ENCODE data around the gene ACOXL.

Gene ACOXL

GRCh38 chr2:111017909-111018308 is 285.5 kb downstream of the ACOXL start:
- H3K27ac ChIP-seq (ENCODE audit: low read length) = no peak overlapping the region
- H3K27me3 ChIP-seq (ENCODE audit: control insufficient read depth, insufficient read depth, low read length) = no peaks in the 10 kb centered on the region
- no peaks in the 10 kb centered on the region for H3K9me3 ChIP-seq (ENCODE audit: control insufficient read depth, insufficient read depth, low read length)
- no peak for DNase-seq (ENCODE audit: low read depth, low spot score)
- no peaks in the 10 kb centered on the region for H3K36me3 ChIP-seq (ENCODE audit: control insufficient read depth, insufficient read depth, low read length)
- no peak overlapping the region for H3K4me3 ChIP-seq (ENCODE audit: low read length)
- H3K4me1 ChIP-seq (ENCODE audit: control insufficient read depth, insufficient read depth, low read length) = no peaks in the 10 kb centered on the region
- no CpG with 5 or more reads among the region's 7 CpGs for WGBS (ENCODE audit: insufficient coverage, insufficient read length)

GRCh38 chr2:111019381-111019780 is 287.0 kb downstream of the ACOXL start:
- H3K27ac ChIP-seq (ENCODE audit: low read length) = no peak overlapping the region
- no peak overlapping the region for H3K4me3 ChIP-seq (ENCODE audit: low read length)
- H3K9me3 ChIP-seq (ENCODE audit: control insufficient read depth, insufficient read depth, low read length) = no peaks in the 10 kb centered on the region
- no peaks in the 10 kb centered on the region for H3K4me1 ChIP-seq (ENCODE audit: control insufficient read depth, insufficient read depth, low read length)
- H3K36me3 ChIP-seq (ENCODE audit: control insufficient read depth, insufficient read depth, low read length) = no peaks in the 10 kb centered on the region
- H3K27me3 ChIP-seq (ENCODE audit: control insufficient read depth, insufficient read depth, low read length) = no peaks in the 10 kb centered on the region
- WGBS (ENCODE audit: insufficient coverage, insufficient read length) = no CpG with 5 or more reads among the region's 10 CpGs
- no peak for DNase-seq (ENCODE audit: low read depth, low spot score)

- H3K27me3 ChIP-seq (ENCODE audit: control insufficient read depth, insufficient read depth, low read length) = no peaks in the 10 kb centered on the region
- no peaks in the 10 kb centered on the region for H3K4me1 ChIP-seq (ENCODE audit: control insufficient read depth, insufficient read depth, low read length)
- WGBS (ENCODE audit: insufficient coverage, insufficient read length) = no CpG with 5 or more reads among the region's 7 CpGs
- no peak overlapping the region for H3K27ac ChIP-seq (ENCODE audit: low read length)
- no peak overlapping the region for H3K4me3 ChIP-seq (ENCODE audit: low read length)
- no peak for DNase-seq (ENCODE audit: low read depth, low spot score)
- H3K9me3 ChIP-seq (ENCODE audit: control insufficient read depth, insufficient read depth, low read length) = no peaks in the 10 kb centered on the region
- H3K36me3 ChIP-seq (ENCODE audit: control insufficient read depth, insufficient read depth, low read length) = no peaks in the 10 kb centered on the region
Measured at GRCh38 chr2:111022633-111023032, 290.3 kb downstream of the ACOXL start.

GRCh38 chr2:111024496-111024895 is 292.1 kb downstream of the ACOXL start:
- H3K27ac ChIP-seq (ENCODE audit: low read length) = no peak overlapping the region
- no CpG with 5 or more reads among the region's 4 CpGs for WGBS (ENCODE audit: insufficient coverage, insufficient read length)
- DNase-seq (ENCODE audit: low read depth, low spot score) = no peak
- no peaks in the 10 kb centered on the region for H3K9me3 ChIP-seq (ENCODE audit: control insufficient read depth, insufficient read depth, low read length)
- H3K27me3 ChIP-seq (ENCODE audit: control insufficient read depth, insufficient read depth, low read length) = no peaks in the 10 kb centered on the region
- H3K4me1 ChIP-seq (ENCODE audit: control insufficient read depth, insufficient read depth, low read length) = no peaks in the 10 kb centered on the region
- no peaks in the 10 kb centered on the region for H3K36me3 ChIP-seq (ENCODE audit: control insufficient read depth, insufficient read depth, low read length)
- no peak overlapping the region for H3K4me3 ChIP-seq (ENCODE audit: low read length)

- H3K36me3 ChIP-seq (ENCODE audit: control insufficient read depth, insufficient read depth, low read length) = no peaks in the 10 kb centered on the region
- no peaks in the 10 kb centered on the region for H3K9me3 ChIP-seq (ENCODE audit: control insufficient read depth, insufficient read depth, low read length)
- no CpG with 5 or more reads among the region's 4 CpGs for WGBS (ENCODE audit: insufficient coverage, insufficient read length)
- no peak overlapping the region for H3K4me3 ChIP-seq (ENCODE audit: low read length)
- no peaks in the 10 kb centered on the region for H3K4me1 ChIP-seq (ENCODE audit: control insufficient read depth, insufficient read depth, low read length)
- DNase-seq (ENCODE audit: low read depth, low spot score) = no peak
- no peaks in the 10 kb centered on the region for H3K27me3 ChIP-seq (ENCODE audit: control insufficient read depth, insufficient read depth, low read length)
- H3K27ac ChIP-seq (ENCODE audit: low read length) = no peak overlapping the region
Measured at GRCh38 chr2:111025288-111025687, 292.9 kb downstream of the ACOXL start.

GRCh38 chr2:111028720-111029119 is 296.3 kb downstream of the ACOXL start:
- H3K27ac ChIP-seq (ENCODE audit: low read length) = no peak overlapping the region
- DNase-seq (ENCODE audit: low read depth, low spot score) = no peak
- H3K9me3 ChIP-seq (ENCODE audit: control insufficient read depth, insufficient read depth, low read length) = no peaks in the 10 kb centered on the region
- no peaks in the 10 kb centered on the region for H3K4me1 ChIP-seq (ENCODE audit: control insufficient read depth, insufficient read depth, low read length)
- no peaks in the 10 kb centered on the region for H3K27me3 ChIP-seq (ENCODE audit: control insufficient read depth, insufficient read depth, low read length)
- H3K36me3 ChIP-seq (ENCODE audit: control insufficient read depth, insufficient read depth, low read length) = no peaks in the 10 kb centered on the region
- H3K4me3 ChIP-seq (ENCODE audit: low read length) = no peak overlapping the region

- Histone ChIP-seq H3K27ac (ENCODE audit: low read length) (no peak overlapping the region), H3K4me3 (ENCODE audit: low read length) (no peak overlapping the region), H3K4me1 (ENCODE audit: control insufficient read depth, insufficient read depth, low read length) (no peaks in the 10 kb centered on the region), H3K27me3 (ENCODE audit: control insufficient read depth, insufficient read depth, low read length) (no peaks in the 10 kb centered on the region), H3K9me3 (ENCODE audit: control insufficient read depth, insufficient read depth, low read length) (no peaks in the 10 kb centered on the region), H3K36me3 (ENCODE audit: control insufficient read depth, insufficient read depth, low read length) (no peaks in the 10 kb centered on the region)
- no CpG with 5 or more reads among the region's 7 CpGs for WGBS (ENCODE audit: insufficient coverage, insufficient read length)
- peak; percentile 25 for DNase-seq (ENCODE audit: low read depth, low spot score)
Measured at GRCh38 chr2:111029181-111029927, 297.0 kb downstream of the ACOXL start.

- Histone ChIP-seq H3K27me3 (ENCODE audit: control insufficient read depth, insufficient read depth, low read length) (no peaks in the 10 kb centered on the region), H3K9me3 (ENCODE audit: control insufficient read depth, insufficient read depth, low read length) (no peaks in the 10 kb centered on the region), H3K4me1 (ENCODE audit: control insufficient read depth, insufficient read depth, low read length) (no peaks in the 10 kb centered on the region), H3K36me3 (ENCODE audit: control insufficient read depth, insufficient read depth, low read length) (no peaks in the 10 kb centered on the region), H3K27ac (ENCODE audit: low read length) (no peak overlapping the region), H3K4me3 (ENCODE audit: low read length) (no peak overlapping the region)
- no peak for DNase-seq (ENCODE audit: low read depth, low spot score)
- WGBS (ENCODE audit: insufficient coverage, insufficient read length) = no CpG with 5 or more reads among the region's 10 CpGs
Measured at GRCh38 chr2:111030260-111030891, 298.0 kb downstream of the ACOXL start.

- Histone ChIP-seq H3K27ac (ENCODE audit: low read length) (no peak overlapping the region), H3K27me3 (ENCODE audit: control insufficient read depth, insufficient read depth, low read length) (no peaks in the 10 kb centered on the region), H3K4me1 (ENCODE audit: control insufficient read depth, insufficient read depth, low read length) (no peaks in the 10 kb centered on the region), H3K4me3 (ENCODE audit: low read length) (no peak overlapping the region), H3K36me3 (ENCODE audit: control insufficient read depth, insufficient read depth, low read length) (no peaks in the 10 kb centered on the region), H3K9me3 (ENCODE audit: control insufficient read depth, insufficient read depth, low read length) (no peaks in the 10 kb centered on the region)
- no peak for DNase-seq (ENCODE audit: low read depth, low spot score)
- no CpG with 5 or more reads among the region's 2 CpGs for WGBS (ENCODE audit: insufficient coverage, insufficient read length)
Measured at GRCh38 chr2:111030945-111031344, 298.6 kb downstream of the ACOXL start.

- Histone ChIP-seq H3K27me3 (ENCODE audit: control insufficient read depth, insufficient read depth, low read length) (no peaks in the 10 kb centered on the region), H3K9me3 (ENCODE audit: control insufficient read depth, insufficient read depth, low read length) (no peaks in the 10 kb centered on the region), H3K4me3 (ENCODE audit: low read length) (no peak overlapping the region), H3K36me3 (ENCODE audit: control insufficient read depth, insufficient read depth, low read length) (no peaks in the 10 kb centered on the region), H3K4me1 (ENCODE audit: control insufficient read depth, insufficient read depth, low read length) (no peaks in the 10 kb centered on the region), H3K27ac (ENCODE audit: low read length) (no peak overlapping the region)
- DNase-seq (ENCODE audit: low read depth, low spot score) = no peak
- WGBS (ENCODE audit: insufficient coverage, insufficient read length) = no CpG with 5 or more reads among the region's 15 CpGs
Measured at GRCh38 chr2:111031546-111032478, 299.4 kb downstream of the ACOXL start.

Measured in iPS DF 6.9 (cell line).